SK-N-SH (cell line): Measurements from ENCODE around the gene SERINC1. TPM values are rescaled to one million over a fixed set of nuclear protein-coding genes. Genes with fewer than 3 reads are reported as not detected.

ENCODE experiments used
- CTCF ChIA-PET: fragments of 300-600, 350-600 bp; formaldehyde crosslinking; extraction: SDS; loops from one replicate; lab custom pipeline; 2021; lab: Yijun Ruan, JAX
- POLR2A ChIA-PET: fragments of 350-600 bp; sonication (Branson Sonifier 250); formaldehyde crosslinking; extraction: SDS; loops from one replicate; lab custom pipeline; 2020; ENCODE audit warnings: antibody characterized with exemption, inconsistent platforms; lab: Yijun Ruan, JAX
- DNase-seq: peaks from one replicate; pipeline ENCODE4 v3.0.0; 2012
- H2AFZ ChIP-seq: fragments of 200-600 bp; sonication (generic); 2 replicates; pipeline ENCODE4 v1.8.1; 2016; ENCODE audit warnings: antibody characterized with exemption, mild to moderate bottlenecking, low read depth
- H3F3A ChIP-seq: fragments of 200-600 bp; sonication (generic); replicated peaks from 2 replicates; pipeline ENCODE3; 2016; ENCODE audit warnings: antibody characterized with exemption, mild to moderate bottlenecking; ENCODE audit not compliant: insufficient read depth
- H3K27ac ChIP-seq, 2 experiments: fragments of 200-500 bp in 1 of 2; fragments of 200-600 bp in 1 of 2; sonication (Bioruptor generic) in 1 of 2; sonication (generic), shearing (Covaris generic) in 1 of 2; 2 replicates each; pipeline versions ENCODE4 v1.5.1 to v1.6.1; 2014 to 2016; ENCODE audit warnings: low read depth in 2 of 2, inconsistent platforms in 1 of 2, low read length in 1 of 2, mild to moderate bottlenecking in 1 of 2, mixed read lengths in 1 of 2
- H3K27me3 ChIP-seq: fragments of 200-600 bp; sonication (generic), shearing (Covaris generic); 2 replicates; pipeline ENCODE4 v1.6.1; 2016; ENCODE audit warnings: mixed run types; ENCODE audit not compliant: insufficient read depth
- H3K36me3 ChIP-seq, 2 experiments: fragments of 200-500 bp in 1 of 2; fragments of 200-600 bp in 1 of 2; sonication (Bioruptor generic) in 1 of 2; sonication (generic) in 1 of 2; replicated peaks in 1 of 2; 2 replicates each; pipeline versions ENCODE3 to v1.5.1; 2014 to 2016; ENCODE audit warnings: low read length in 1 of 2, mild to moderate bottlenecking in 1 of 2; ENCODE audit not compliant: insufficient read depth in 2 of 2, control insufficient read depth in 1 of 2
- H3K4me1 ChIP-seq, 2 experiments: fragments of 200-500 bp in 1 of 2; fragments of 200-600 bp in 1 of 2; sonication (Bioruptor generic) in 1 of 2; sonication (generic), shearing (Covaris generic) in 1 of 2; 2 replicates each; pipeline versions ENCODE4 v1.5.1 to v1.6.1; 2014 to 2016; ENCODE audit warnings: low read depth in 1 of 2, low read length in 1 of 2, mixed run types in 1 of 2; ENCODE audit not compliant: insufficient read depth in 2 of 2, control insufficient read depth in 1 of 2
- H3K4me2 ChIP-seq: fragments of 200-600 bp; sonication (generic), shearing (Covaris generic); 2 replicates; pipeline ENCODE4 v1.6.1; 2017; ENCODE audit warnings: mixed run types
- H3K4me3 ChIP-seq, 2 experiments: fragments of 200-500 bp in 1 of 2; fragments of 200-600 bp in 1 of 2; sonication (Bioruptor generic) in 1 of 2; sonication (generic), shearing (Covaris generic) in 1 of 2; 2 replicates each; pipeline versions ENCODE4 v1.5.1 to v1.8.1; 2014 to 2016; ENCODE audit warnings: low read depth in 2 of 2, inconsistent platforms in 1 of 2, low read length in 1 of 2, mild to moderate bottlenecking in 1 of 2, mixed read lengths in 1 of 2, moderate library complexity in 1 of 2
- H3K79me2 ChIP-seq: fragments of 200-600 bp; sonication (generic); 2 replicates; pipeline ENCODE4 v1.8.1; 2017; ENCODE audit warnings: mild to moderate bottlenecking; ENCODE audit not compliant: insufficient read depth
- H3K9ac ChIP-seq: fragments of 200-600 bp; sonication (generic); 2 replicates; pipeline ENCODE4 v1.6.1; 2017; ENCODE audit warnings: mixed run types
- H3K9me2 ChIP-seq: fragments of 200-600 bp; sonication (generic); 2 replicates; pipeline ENCODE4 v1.6.1; 2017; ENCODE audit warnings: mixed run types
- H3K9me3 ChIP-seq: fragments of 200-600 bp; sonication (generic); 2 replicates; pipeline ENCODE4 v1.6.1; 2017; ENCODE audit warnings: mixed run types, mild to moderate bottlenecking, moderate library complexity
- H4K20me1 ChIP-seq: fragments of 200-600 bp; sonication (generic); 2 replicates; pipeline ENCODE4 v1.6.1; 2017; ENCODE audit warnings: mild to moderate bottlenecking, mixed run types; ENCODE audit not compliant: insufficient read depth
- CTCF ChIP-seq: fragments of 200-600 bp; sonication (generic); IDR thresholded peaks from 2 replicates; pipeline ENCODE4 v1.6.1; 2017; ENCODE audit warnings: antibody characterized with exemption, mild to moderate bottlenecking, moderate library complexity
- ELF1 ChIP-seq: IDR thresholded peaks from 2 replicates; pipeline ENCODE4 v1.4.0; 2012
- EP300 ChIP-seq, 2 experiments: IDR thresholded peaks; 2 replicates each; pipeline versions ENCODE4 v1.4.0 to v1.6.1; 2012; ENCODE audit warnings: borderline replicate concordance in 1 of 2, low read depth in 1 of 2, low read length in 1 of 2
- EZH2phosphoT487 ChIP-seq: fragments of 200-600 bp; sonication (generic); IDR thresholded peaks from 2 replicates; pipeline ENCODE4 v1.6.1; 2017; ENCODE audit warnings: low read depth, mixed run types, mild to moderate bottlenecking, antibody characterized with exemption, moderate library complexity, borderline replicate concordance
- FOXJ3 ChIP-seq: sonication (generic); formaldehyde crosslinking; IDR thresholded peaks from 2 replicates; pipeline ENCODE4 v1.5.1; 2020; ENCODE audit warnings: mild to moderate bottlenecking, missing genetic modification reagents
- GABPA ChIP-seq: IDR thresholded peaks from 2 replicates; pipeline ENCODE4 v1.4.0; 2012; ENCODE audit warnings: low read depth, mild to moderate bottlenecking
- POLR2AphosphoS5 ChIP-seq: IDR thresholded peaks from 2 replicates; pipeline ENCODE4 v1.6.1; 2012; ENCODE audit warnings: low read depth, low read length
- RAD21 ChIP-seq: IDR thresholded peaks from 2 replicates; pipeline ENCODE4 v1.6.1; 2012; ENCODE audit warnings: mild to moderate bottlenecking, low read length
- RFX5 ChIP-seq: IDR thresholded peaks from 2 replicates; pipeline ENCODE4 v1.6.1; 2012; ENCODE audit warnings: mild to moderate bottlenecking, improper control_type of control experiment, low read length
- TAF1 ChIP-seq: IDR thresholded peaks from 2 replicates; pipeline ENCODE4 v1.6.1; 2012; ENCODE audit warnings: low read depth, mild to moderate bottlenecking, low read length, moderate library complexity, borderline replicate concordance
- USF1 ChIP-seq: IDR thresholded peaks from 2 replicates; pipeline ENCODE4 v1.4.0; 2012; ENCODE audit warnings: low read depth, borderline replicate concordance
- YY1 ChIP-seq: IDR thresholded peaks from 2 replicates; pipeline ENCODE4 v1.4.0; 2012; ENCODE audit warnings: low read depth, mild to moderate bottlenecking
- WGBS: methylation state at CpG from one replicate; pipeline ENCODE4 v1.1.6; 2017; ENCODE audit warnings: low lambda C conversion rate; 5-methylcytosine and 5-hydroxymethylcytosine counted together
- polyA plus RNA-seq, 3 experiments: library from polyadenylated mRNA; depleted of rRNA; stranded (reverse); fragments of >200 nt; gene quantifications; 2 replicates each; pipeline ENCODE4 v1.2.3, GENCODE V29; 2012

The SERINC1 gene
- polyA plus RNA-seq, 1 of the 3 experiments (the other 2 are of a cell fraction) = 55.2 TPM

GRCh38 chr6:122422614-122423267, 48.9 kb downstream of the SERINC1 start:
- no peaks in the 10 kb centered on the region for H3K27me3 ChIP-seq
- H3K79me2 ChIP-seq = no peaks in the 10 kb centered on the region
- no peaks in the 10 kb centered on the region for H4K20me1 ChIP-seq
- peaks cover 64 to 93% of the 10 kb centered on the region in 2 experiments for H3K36me3 ChIP-seq
- H3K4me2 ChIP-seq = no peak overlapping the region
- no peak for DNase-seq
- ChIA-PET CTCF (no interaction called here), POLR2A (no interaction called here)
- H3K27ac ChIP-seq = no peak overlapping the region
- 100% methylated on average over 1 of the region's 1 CpG for WGBS
- H3K4me1 ChIP-seq = no peaks in the 10 kb centered on the region
- no peak overlapping the region for H3K9ac ChIP-seq
- no peak overlapping the region for H3K4me3 ChIP-seq
- no peak overlapping the region for H2AFZ ChIP-seq
- no peaks in the 10 kb centered on the region for H3K9me2 ChIP-seq
- H3K9me3 ChIP-seq = no peaks in the 10 kb centered on the region
- H3F3A ChIP-seq = no peaks in the 10 kb centered on the region
- TF ChIP-seq TAF1 = no peak
- no peak for TF ChIP-seq YY1
- TF ChIP-seq EZH2phosphoT487 = no peak
- TF ChIP-seq RAD21 = no peak
- TF ChIP-seq FOXJ3 = no peak
- no peak for TF ChIP-seq ELF1
- TF ChIP-seq USF1 = no peak

GRCh38 chr6:122422003-122422402, 49.6 kb downstream of the SERINC1 start:
- Histone ChIP-seq H3K9me3 (no peaks in the 10 kb centered on the region), H3K79me2 (no peaks in the 10 kb centered on the region), H3K4me2 (no peak overlapping the region), H3F3A (no peaks in the 10 kb centered on the region), H3K4me3 (no peak overlapping the region), H3K27ac (no peak overlapping the region), H3K9ac (no peak overlapping the region), H3K9me2 (no peaks in the 10 kb centered on the region), H3K4me1 (no peaks in the 10 kb centered on the region), H3K36me3 (peaks cover 71 to 92% of the 10 kb centered on the region in 2 experiments), H4K20me1 (no peaks in the 10 kb centered on the region), H2AFZ (no peak overlapping the region), H3K27me3 (no peaks in the 10 kb centered on the region)
- TF ChIP-seq CTCF (no peak), POLR2AphosphoS5 (no peak), USF1 (no peak), RFX5 (no peak), GABPA (no peak), EP300 (IDR thresholded peaks at IDR 0.05; ENCODE audit: borderline replicate concordance in 1 of 2, low read depth in 1 of 2, low read length in 1 of 2) (no peak)
- DNase-seq = no peak
- WGBS = 93% methylated on average over 2 of the region's 2 CpGs
- ChIA-PET POLR2A (no interaction called here), CTCF (no interaction called here)
